Lower lobe of right lung (tissue), 2 donors: ENCODE data around the gene EMC10. TPM values are rescaled to one million over a fixed set of nuclear protein-coding genes. Genes with fewer than 3 reads are reported as not detected.

ENCODE experiments used
- ATAC-seq, 2 donors: fragments of 200-7000 bp; cut with Tn5 transposase; one replicate each; pipeline ENCODE4 v1.9.1; 2020 to 2022; ENCODE audit warnings: mild to moderate bottlenecking in 2 of 2, moderate library complexity in 2 of 2
- DNase-seq: peaks from one replicate; pipeline ENCODE4 v3.0.0-alpha.2; 2020
- H3K27ac ChIP-seq: fragments of 200-600 bp; one replicate; pipeline ENCODE4 v1.8.0; 2022
- H3K27me3 ChIP-seq: fragments of 200-600 bp; one replicate; pipeline ENCODE4 v1.8.0; 2022; ENCODE audit warnings: low read depth
- H3K36me3 ChIP-seq: fragments of 200-600 bp; one replicate; pipeline ENCODE4 v1.8.0; 2022; ENCODE audit warnings: mild to moderate bottlenecking
- H3K4me1 ChIP-seq: fragments of 200-600 bp; one replicate; pipeline ENCODE4 v1.8.0; 2022
- H3K4me3 ChIP-seq: fragments of 200-600 bp; one replicate; pipeline ENCODE4 v1.8.0; 2022; ENCODE audit warnings: mild to moderate bottlenecking
- H3K9me3 ChIP-seq: fragments of 200-600 bp; one replicate; pipeline ENCODE4 v1.8.0; 2022
- CTCF ChIP-seq: fragments of 200-600 bp; IDR thresholded peaks from one replicate; pipeline ENCODE4 v1.8.0; 2022; ENCODE audit warnings: antibody characterized with exemption, mild to moderate bottlenecking
- intact Hi-C: fragments of 100-400 bp; cut with DNase I; formaldehyde crosslinking; loops from one replicate; pipeline ENCODE4 v1.11.0; 2022
- total RNA-seq: library from RNA; stranded (reverse); fragmentation: NEBNext Ultra II Directional; extraction: Animal tissue kit (Norgen Biotek cat#: 25700); gene quantifications from one replicate; pipeline ENCODE4 v1.2.1, GENCODE V29; 2021
- donor health status: DM: no; HTN: yes; CAD: no; lungs with severe emphysema.

Gene EMC10
- total RNA-seq, 1 donor from 2014 or later: 95.6 TPM

- no peak for TF ChIP-seq CTCF
- no peak for ATAC-seq
- peaks cover 8% of the 10 kb centered on the region for H3K4me1 ChIP-seq
- intact Hi-C loops: no loop called here
- peak overlapping the region; percentile 76 for H3K27ac ChIP-seq
- peaks cover 5% of the 10 kb centered on the region for H3K27me3 ChIP-seq
- H3K4me3 ChIP-seq: peak overlapping the region; percentile 74
- peaks cover 5% of the 10 kb centered on the region for H3K36me3 ChIP-seq
- H3K9me3 ChIP-seq: no peaks in the 10 kb centered on the region
- peak; percentile 52 for DNase-seq
These were observed 33.9 kb downstream of the EMC10 start for GRCh38 chr19:50510121-50510670.

- H3K36me3 ChIP-seq: peaks cover 5% of the 10 kb centered on the region
- intact Hi-C loops: no loop called here
- DNase-seq (no peak), ATAC-seq (peak in 1 of 2 donors; percentile 0)
- H3K27ac ChIP-seq: peak overlapping the region; percentile 76
- TF ChIP-seq CTCF: no peak
- peaks cover 8% of the 10 kb centered on the region for H3K4me1 ChIP-seq
- peak overlapping the region; percentile 74 for H3K4me3 ChIP-seq
- peaks cover 8% of the 10 kb centered on the region for H3K27me3 ChIP-seq
- no peaks in the 10 kb centered on the region for H3K9me3 ChIP-seq
These were observed 34.4 kb downstream of the EMC10 start for GRCh38 chr19:50510700-50511068.

GRCh38 chr19:50511069-50511822, 34.9 kb downstream of the EMC10 start, which contains the start of gene JOSD2:
TSS of gene JOSD2 (minus strand) at chr19:50511191. CDS start at chr19:50510431, 760 bp downstream.
- peak within 1 kb of the TSS; percentile 74 for H3K4me3 ChIP-seq
- peaks cover 8% of the 10 kb centered on the region for H3K27me3 ChIP-seq
- TF ChIP-seq CTCF: no peak
- ATAC-seq (peak; percentile 97), DNase-seq (peak; percentile 100)
- H3K27ac ChIP-seq: peak within 1 kb of the TSS; percentile 76
- no peaks in the 10 kb centered on the region for H3K9me3 ChIP-seq
- H3K36me3 ChIP-seq: peaks cover 2% of the 10 kb centered on the region
- peaks cover 8% of the 10 kb centered on the region for H3K4me1 ChIP-seq
- intact Hi-C loops: no loop called here

- TF ChIP-seq CTCF: no peak
- no peak for ATAC-seq
- H3K4me3 ChIP-seq: no peak overlapping the region
These were observed 36.0 kb downstream of the EMC10 start for GRCh38 chr19:50512112-50512998.

GRCh38 chr19:50512999-50513745, 36.9 kb downstream of the EMC10 start:
- Histone ChIP-seq H3K4me3 (no peak overlapping the region), H3K27ac (no peak overlapping the region), H3K4me1 (peaks cover 8% of the 10 kb centered on the region), H3K9me3 (no peaks in the 10 kb centered on the region), H3K27me3 (peaks cover 8% of the 10 kb centered on the region), H3K36me3 (no peaks in the 10 kb centered on the region)
- no peak for TF ChIP-seq CTCF
- DNase-seq (peak; percentile 22), ATAC-seq (no peak)
- intact Hi-C loops: no loop called here

More at GRCh38 chr19:50512112-50512998, 36.0 kb downstream of the EMC10 start:
- Histone ChIP-seq H3K9me3 (no peaks in the 10 kb centered on the region), H3K27me3 (peaks cover 8% of the 10 kb centered on the region), H3K36me3 (no peaks in the 10 kb centered on the region), H3K27ac (no peak overlapping the region), H3K4me1 (peaks cover 8% of the 10 kb centered on the region)
- peak; percentile 57 for DNase-seq
- intact Hi-C loops: no loop called here
